Activated T-helper 1 cell treated with anti-CD3 and anti-CD28 coated beads, Interleukin-12 subunit alpha, Interleukin-12 subunit beta, Interleukin-2, Interleukin-4 antibody, amounts not matched to agents 30 ng/mL and 10 ng/mL and 1 ng/mL, durations not matched to agents 14 hours and 24 hours and 36 hours (primary cell): ENCODE measurements around the gene OR6C76. TPM values are rescaled to one million over a fixed set of nuclear protein-coding genes. Genes with fewer than 3 reads are reported as not detected.
"Not testable (repeated sequence)": the region's sequence is repeated elsewhere in the genome, so short reads cannot be mapped to it uniquely, and the experiment has no call there.

Source experiments
- DNase-seq: peaks from one replicate; pipeline ENCODE4 v3.0.0; 2021; ENCODE audit warnings: low spot score
- H3K27ac Mint-ChIP-seq: one replicate; pipeline ENCODE4 v1.8.0; 2021; ENCODE audit warnings: mild to moderate bottlenecking, mixed read lengths
- H3K27me3 Mint-ChIP-seq: one replicate; pipeline ENCODE4 v1.8.0; 2022; ENCODE audit warnings: mild to moderate bottlenecking, moderate library complexity, mixed read lengths; ENCODE audit not compliant: insufficient read depth
- H3K36me3 Mint-ChIP-seq: one replicate; pipeline ENCODE4 v1.8.0; 2021; ENCODE audit warnings: low read depth, mixed read lengths
- H3K4me1 Mint-ChIP-seq: one replicate; pipeline ENCODE4 v1.8.0; 2021; ENCODE audit warnings: low read depth, mixed read lengths
- H3K4me3 Mint-ChIP-seq: one replicate; pipeline ENCODE4 v1.8.0; 2021; ENCODE audit warnings: mild to moderate bottlenecking, moderate library complexity, mixed read lengths
- H3K9me3 Mint-ChIP-seq: one replicate; pipeline ENCODE4 v1.8.0; 2021; ENCODE audit warnings: mixed read lengths
- intact Hi-C: fragments of 100-400 bp; cut with micrococcal nuclease; formaldehyde crosslinking; loops from one replicate; pipeline ENCODE4 v1.15.1; 2024
- total RNA-seq: library from RNA; stranded (reverse); gene quantifications from 2 replicates; pipeline ENCODE4 v1.2.3, GENCODE V29; 2022

Gene OR6C76
- total RNA-seq: not detected in 2 replicates

- no peak within 1 kb of the TSS for H3K27ac Mint-ChIP-seq
- no peaks in the 10 kb centered on the region for H3K27me3 Mint-ChIP-seq
- no peaks in the 10 kb centered on the region for H3K9me3 Mint-ChIP-seq
- no peaks in the 10 kb centered on the region for H3K36me3 Mint-ChIP-seq
- intact Hi-C loops: no loop called here
- no peaks in the 10 kb centered on the region for H3K4me1 Mint-ChIP-seq
- no peak within 1 kb of the TSS for H3K4me3 Mint-ChIP-seq
- no peak for DNase-seq
Measured at GRCh38 chr12:55425954-55426353, at the start of gene OR6C76. TSS of gene OR6C76 (plus strand) at chr12:55426254. CDS start at chr12:55426254, 0 bp downstream.

GRCh38 chr12:55385891-55386290 is 40.2 kb upstream of the OR6C76 start:
- Mint-ChIP-seq H3K4me3 (no peak overlapping the region), H3K9me3 (no peaks in the 10 kb centered on the region), H3K4me1 (no peaks in the 10 kb centered on the region), H3K27me3 (peaks cover 2% of the 10 kb centered on the region), H3K36me3 (no peaks in the 10 kb centered on the region), H3K27ac (no peak overlapping the region)
- intact Hi-C loops: no loop called here
- no peak for DNase-seq

- no peak for DNase-seq
- intact Hi-C loops: no loop called here
- Mint-ChIP-seq H3K36me3 (no peaks in the 10 kb centered on the region), H3K9me3 (no peaks in the 10 kb centered on the region), H3K4me1 (no peaks in the 10 kb centered on the region), H3K4me3 (no peak overlapping the region), H3K27ac (no peak overlapping the region), H3K27me3 (peaks cover 7% of the 10 kb centered on the region)
Measured at GRCh38 chr12:55392032-55392795, 33.8 kb upstream of the OR6C76 start.

DNA sequence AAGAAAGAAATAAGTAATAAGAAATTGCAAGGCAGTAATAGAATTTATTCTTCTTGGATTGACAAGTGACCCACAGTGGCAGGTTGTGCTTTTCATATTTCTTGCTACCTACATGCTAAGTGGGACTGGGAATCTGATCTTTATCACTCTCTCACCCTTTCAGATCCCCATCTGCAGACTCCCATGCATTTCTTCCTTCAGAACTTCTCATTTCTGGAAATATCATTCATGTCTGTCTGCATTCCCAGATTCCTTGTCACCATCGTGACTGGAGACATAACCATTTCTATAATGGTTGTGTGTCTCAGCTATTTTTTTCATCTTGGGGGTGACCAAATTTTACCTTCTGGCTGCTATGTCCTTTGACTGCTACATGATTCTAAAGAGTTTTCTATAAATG is 29.7 kb upstream of the OR6C76 start:
- intact Hi-C loops: no loop called here
- Mint-ChIP-seq H3K36me3 (no peaks in the 10 kb centered on the region), H3K4me1 (no peaks in the 10 kb centered on the region), H3K27me3 (peaks cover 12% of the 10 kb centered on the region), H3K27ac (no peak overlapping the region), H3K4me3 (no peak overlapping the region), H3K9me3 (no peaks in the 10 kb centered on the region)
- DNase-seq: no peak

GRCh38 chr12:55400229-55400628 is 25.8 kb upstream of the OR6C76 start, which contains the start of gene OR6C65:
TSS of gene OR6C65 (plus strand) at chr12:55400529. CDS start at chr12:55400529, 0 bp downstream.
- Mint-ChIP-seq H3K4me1 (no peaks in the 10 kb centered on the region), H3K9me3 (no peaks in the 10 kb centered on the region), H3K4me3 (no peak within 1 kb of the TSS), H3K27me3 (peaks cover 12% of the 10 kb centered on the region), H3K27ac (no peak within 1 kb of the TSS), H3K36me3 (no peaks in the 10 kb centered on the region)
- no peak for DNase-seq
- intact Hi-C loops: no loop called here

DNA sequence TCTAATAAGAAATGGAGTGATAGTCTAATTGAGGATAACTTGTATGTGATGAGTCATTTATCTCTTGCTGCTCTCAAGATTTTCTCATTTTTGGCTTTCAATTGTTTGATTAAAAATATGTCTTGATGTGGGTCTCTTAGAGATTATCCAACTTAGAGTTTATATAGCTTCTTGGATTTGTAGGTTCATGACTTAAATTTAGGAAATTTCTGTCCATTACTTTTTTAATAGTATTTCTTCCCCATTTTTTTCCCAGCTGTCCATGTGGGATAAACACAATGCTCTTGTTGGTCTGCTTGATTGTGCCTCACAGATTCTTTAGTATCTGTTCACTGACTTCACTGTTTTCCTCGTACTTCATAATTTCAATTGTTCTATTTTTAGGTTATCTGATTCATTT is 18.2 kb upstream of the OR6C76 start:
- no peaks in the 10 kb centered on the region for H3K27me3 Mint-ChIP-seq
- no peaks in the 10 kb centered on the region for H3K36me3 Mint-ChIP-seq
- no peaks in the 10 kb centered on the region for H3K4me1 Mint-ChIP-seq
- no peak overlapping the region for H3K27ac Mint-ChIP-seq
- no peak for DNase-seq
- intact Hi-C loops: no loop called here
- H3K9me3 Mint-ChIP-seq: no peaks in the 10 kb centered on the region
- H3K4me3 Mint-ChIP-seq: no peak overlapping the region

- DNase-seq, H3K27me3 Mint-ChIP-seq, H3K36me3 Mint-ChIP-seq, H3K4me1 Mint-ChIP-seq, H3K27ac Mint-ChIP-seq, H3K9me3 Mint-ChIP-seq, H3K4me3 Mint-ChIP-seq, intact Hi-C loops: not testable (repeated sequence)
Measured at GRCh38 chr12:55409133-55409532, 16.9 kb upstream of the OR6C76 start.

- not testable (repeated sequence) for H3K36me3 Mint-ChIP-seq
Measured at GRCh38 chr12:55412138-55412537, 13.9 kb upstream of the OR6C76 start.

DNA sequence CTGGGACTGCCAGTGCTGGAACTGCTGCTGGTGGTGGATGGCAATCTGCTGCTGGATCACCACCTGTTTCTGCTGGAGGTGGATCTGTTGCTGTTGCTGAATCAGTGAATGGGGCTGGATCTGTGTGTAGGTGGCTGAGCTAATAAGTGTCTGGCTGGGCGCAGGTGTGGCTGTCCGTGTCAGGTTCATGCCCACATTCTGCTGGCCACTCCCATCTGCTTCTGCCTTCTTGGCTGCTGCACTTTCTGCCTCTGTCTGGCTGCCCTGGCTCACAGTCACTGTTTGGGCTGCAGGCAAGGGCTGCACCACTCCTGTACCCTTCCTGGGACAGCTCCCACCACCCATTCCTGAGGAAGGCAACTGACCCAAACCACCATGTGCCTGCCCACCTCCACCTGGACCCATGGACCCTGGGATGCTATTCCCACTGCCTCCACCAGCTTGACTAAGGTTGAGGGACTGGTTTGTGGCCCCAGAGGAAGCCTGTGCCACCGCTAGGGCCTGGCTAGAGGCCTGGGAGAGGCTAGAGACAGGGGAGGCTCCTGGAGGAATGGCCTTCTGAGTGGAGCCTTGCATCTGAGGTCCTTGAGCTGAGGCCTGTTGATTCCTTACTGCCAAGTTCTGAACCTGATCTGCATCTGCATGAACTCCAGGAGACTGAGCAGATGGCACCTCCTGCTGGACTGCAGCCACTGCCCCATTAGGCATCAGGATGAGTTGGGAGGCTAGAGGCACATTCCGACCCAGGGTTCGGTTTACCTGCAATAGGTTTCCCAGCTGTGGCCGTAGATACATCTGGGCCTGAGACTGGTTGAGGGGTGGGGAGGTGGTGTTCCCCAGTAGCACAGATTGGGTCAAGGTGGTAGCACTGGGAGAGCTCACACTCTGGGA is 12.3 kb upstream of the OR6C76 start:
- H3K9me3 Mint-ChIP-seq, H3K27ac Mint-ChIP-seq, intact Hi-C loops, DNase-seq, H3K4me1 Mint-ChIP-seq, H3K4me3 Mint-ChIP-seq, H3K36me3 Mint-ChIP-seq: not testable (repeated sequence)
- peaks cover 25% of the 10 kb centered on the region for H3K27me3 Mint-ChIP-seq

More at GRCh38 chr12:55412138-55412537, 13.9 kb upstream of the OR6C76 start:
- H3K4me1 Mint-ChIP-seq, H3K4me3 Mint-ChIP-seq, intact Hi-C loops, H3K27ac Mint-ChIP-seq, H3K9me3 Mint-ChIP-seq, DNase-seq: not testable (repeated sequence)
- H3K27me3 Mint-ChIP-seq: peaks cover 18% of the 10 kb centered on the region

DNA sequence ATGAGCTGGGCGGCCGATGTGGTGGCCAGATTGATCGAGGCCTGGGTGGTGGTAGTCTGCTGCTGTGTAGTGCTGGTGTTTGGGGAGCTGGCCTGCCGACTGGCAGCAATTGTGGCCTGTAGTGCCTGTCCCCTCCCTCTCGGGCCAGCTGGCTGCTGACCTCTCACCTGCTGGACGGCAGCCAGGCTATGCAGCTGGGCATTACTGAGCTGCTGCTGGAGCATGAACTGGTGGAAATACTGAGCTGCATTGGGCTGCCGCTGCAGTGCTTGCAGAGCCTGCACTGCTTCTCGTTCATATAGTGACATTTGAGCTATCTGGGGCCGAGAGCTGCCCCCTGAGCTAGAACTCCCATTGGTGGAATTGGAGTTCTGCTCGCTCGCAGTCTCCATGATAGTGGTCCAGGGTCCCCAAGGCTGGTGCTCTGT is 11.6 kb upstream of the OR6C76 start:
- H3K9me3 Mint-ChIP-seq, H3K27ac Mint-ChIP-seq, H3K36me3 Mint-ChIP-seq, intact Hi-C loops, DNase-seq, H3K4me3 Mint-ChIP-seq, H3K4me1 Mint-ChIP-seq: not testable (repeated sequence)
- H3K27me3 Mint-ChIP-seq: peaks cover 25% of the 10 kb centered on the region

DNA sequence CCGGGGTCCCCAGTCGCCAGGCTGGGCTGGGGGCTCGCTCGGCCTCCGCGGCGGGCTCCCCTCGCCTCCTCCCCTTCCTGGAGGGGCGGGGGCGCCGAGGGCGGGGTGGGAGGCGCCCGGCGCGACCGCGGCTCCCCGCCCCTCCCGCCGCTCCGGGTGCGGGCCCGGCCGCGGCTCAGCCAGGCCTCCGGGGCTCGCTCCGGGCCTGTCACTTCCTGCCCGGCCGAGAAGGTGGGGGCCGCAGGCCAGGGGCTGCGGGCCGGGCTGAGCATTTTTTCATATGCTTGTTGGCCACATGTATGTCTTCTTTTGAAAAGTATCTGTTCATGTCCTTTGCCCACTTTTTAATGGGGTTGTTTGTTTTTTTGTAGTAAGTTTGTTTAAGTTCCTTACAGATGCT is 11.2 kb upstream of the OR6C76 start:
- H3K4me1 Mint-ChIP-seq, H3K9me3 Mint-ChIP-seq, H3K4me3 Mint-ChIP-seq, DNase-seq, H3K27ac Mint-ChIP-seq, intact Hi-C loops, H3K36me3 Mint-ChIP-seq: not testable (repeated sequence)
- peaks cover 25% of the 10 kb centered on the region for H3K27me3 Mint-ChIP-seq

DNA sequence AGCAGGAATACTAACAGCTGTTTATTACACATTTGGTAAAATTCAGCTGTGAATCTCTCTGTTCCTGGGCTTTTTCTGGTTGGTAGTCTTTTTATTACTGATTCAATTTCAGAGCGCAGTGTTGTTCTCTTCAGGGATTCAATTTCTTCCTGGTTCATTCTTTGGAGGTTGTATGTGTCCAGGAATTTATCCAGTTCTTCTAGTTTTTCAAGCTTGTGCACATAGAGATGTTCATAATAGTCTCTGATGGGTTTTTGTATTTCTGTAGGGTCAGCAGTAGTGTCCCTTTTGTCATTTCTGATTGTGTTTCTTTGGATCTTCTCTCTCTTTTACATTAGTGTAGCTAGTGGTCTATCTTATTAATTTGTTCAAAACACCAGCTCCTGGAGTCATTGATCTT is 9.1 kb upstream of the OR6C76 start:
- peaks cover 25% of the 10 kb centered on the region for H3K27me3 Mint-ChIP-seq
- H3K9me3 Mint-ChIP-seq: no peaks in the 10 kb centered on the region
- H3K4me3 Mint-ChIP-seq: no peak overlapping the region
- no peaks in the 10 kb centered on the region for H3K4me1 Mint-ChIP-seq
- no peak for DNase-seq
- H3K36me3 Mint-ChIP-seq: no peaks in the 10 kb centered on the region
- intact Hi-C loops: no loop called here
- H3K27ac Mint-ChIP-seq: no peak overlapping the region

GRCh38 chr12:55420307-55420962 is 5.6 kb upstream of the OR6C76 start:
- Mint-ChIP-seq H3K4me3 (no peak overlapping the region), H3K4me1 (no peaks in the 10 kb centered on the region), H3K27ac (no peak overlapping the region), H3K36me3 (no peaks in the 10 kb centered on the region), H3K27me3 (peaks cover 20% of the 10 kb centered on the region), H3K9me3 (no peaks in the 10 kb centered on the region)
- no peak for DNase-seq
- intact Hi-C loops: no loop called here
